Sigmoid colon (tissue), 7 donors: ENCODE measurements around the gene NOP56. TPM values are rescaled to one million over a fixed set of nuclear protein-coding genes. Genes with fewer than 3 reads are reported as not detected.

Experiments
- DNase-seq: peaks from one replicate; pipeline ENCODE4 v3.0.0-alpha.2; 2019
- H3K27ac ChIP-seq, 4 donors: fragments of 200-600 bp; sonication (generic); one replicate each; pipeline ENCODE4 v1.5.1; 2016 to 2019; ENCODE audit warnings: mild to moderate bottlenecking in 1 of 4
- H3K27me3 ChIP-seq, 3 donors: fragments of 200-600 bp; sonication (generic); one replicate each; pipeline ENCODE4 v1.5.1; 2019; ENCODE audit warnings: mild to moderate bottlenecking in 1 of 3
- H3K36me3 ChIP-seq, 4 donors: fragments of 200-600 bp; sonication (generic); one replicate each; pipeline ENCODE4 v1.5.1; 2016 to 2019
- H3K4me1 ChIP-seq, 4 donors: fragments of 200-600 bp; sonication (generic); one replicate each; pipeline ENCODE4 v1.5.1; 2017 to 2019
- H3K4me3 ChIP-seq, 4 donors: fragments of 200-600 bp; sonication (generic); one replicate each; pipeline ENCODE4 v1.5.1; 2017 to 2019; ENCODE audit warnings: mild to moderate bottlenecking in 2 of 4, moderate library complexity in 1 of 4
- H3K9me3 ChIP-seq, 4 donors: fragments of 200-600 bp in 3 of 4; sonication (generic) in 3 of 4; one replicate each; pipeline versions ENCODE4 v1.5.1 to v1.6.1; 2013 to 2019
- CTCF ChIP-seq, 4 experiments: fragments of 450-650 bp in 3 of 4; fragments of 200-600 bp in 1 of 4; IDR thresholded peaks; one replicate each; pipeline ENCODE4 v1.5.1; 2016 to 2019; ENCODE audit warnings: antibody characterized with exemption in 4 of 4, mild to moderate bottlenecking in 3 of 4, moderate library complexity in 2 of 4
- EP300 ChIP-seq, 4 donors: sonication (generic); formaldehyde crosslinking; IDR thresholded peaks; one replicate each; pipeline ENCODE4 v1.6.1; 2017; ENCODE audit warnings: antibody characterized with exemption in 4 of 4
- POLR2A ChIP-seq, 2 donors: fragments of 450-650 bp; IDR thresholded peaks; one replicate each; pipeline ENCODE4 v1.6.1; 2016; ENCODE audit warnings: antibody characterized with exemption in 2 of 2, mild to moderate bottlenecking in 2 of 2, moderate library complexity in 2 of 2
- POLR2AphosphoS5 ChIP-seq, 4 donors: sonication (generic); formaldehyde crosslinking; IDR thresholded peaks; one replicate each; pipeline ENCODE4 v1.6.1; 2017; ENCODE audit warnings: antibody characterized with exemption in 4 of 4
- WGBS, 2 donors: extraction: QIAGEN DNeasy Blood & Tissue Kit; methylation state at CpG; one replicate each; pipeline ENCODE4 v1.1.7; 2013; 5-methylcytosine and 5-hydroxymethylcytosine counted together
- intact Hi-C: fragments of 100-400 bp; cut with DNase I; formaldehyde crosslinking; loops from one replicate; pipeline ENCODE4 v1.15.1; 2023
- polyA plus RNA-seq, 3 donors: library from polyadenylated mRNA; stranded (reverse); fragments of 200-250 nt; gene quantifications; one replicate each; pipeline ENCODE4 v1.2.3, GENCODE V29; 2013
- total RNA-seq, 4 donors: library from RNA; depleted of rRNA; stranded (reverse); fragments of >200 nt; gene quantifications; one replicate each; pipeline ENCODE4 v1.1.0, GENCODE V29; 2016
- donor health status: healthy with polysubstance abuse.
- donor health status: Bipolar disorder and iron deficiency.
- donor health status: healthy.

Gene NOP56
- total and polyA plus RNA-seq, 7 donors, result 33.6 to 152 (median 62.7) TPM

DNA sequence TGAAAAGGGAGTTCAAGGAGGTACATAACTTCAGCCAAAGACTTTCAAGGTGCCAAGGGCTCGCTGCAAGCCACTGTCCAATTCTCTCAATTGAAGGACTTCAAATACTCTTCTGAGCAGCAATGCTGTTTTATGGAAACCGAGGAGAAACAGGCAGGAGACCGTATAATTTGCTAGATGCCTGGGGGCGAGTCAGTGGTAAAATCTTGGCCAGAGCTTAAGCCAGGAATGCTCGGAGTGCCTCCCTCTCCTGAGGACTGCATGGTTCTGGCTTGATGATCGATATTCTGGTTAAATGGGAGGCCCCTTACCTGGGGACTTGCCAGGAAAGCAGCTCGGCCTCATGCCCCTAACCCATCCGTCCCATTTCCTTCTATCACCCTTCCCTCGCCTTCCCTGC is 35.8 kb upstream of the NOP56 start:
- no peaks in the 10 kb centered on the region for H3K4me1 ChIP-seq
- no peak for DNase-seq
- H3K27ac ChIP-seq, result no peak overlapping the region
- H3K4me3 ChIP-seq, result no peak overlapping the region
- 79 to 82% methylated on average over 9 of the region's 9 CpGs for WGBS, 2 donors
- intact Hi-C loops, result no loop called here
- H3K9me3 ChIP-seq, result no peaks in the 10 kb centered on the region
- H3K36me3 ChIP-seq, result no peaks in the 10 kb centered on the region
- TF ChIP-seq EP300 (IDR thresholded peaks at IDR 0.05) (no peak), POLR2A (IDR thresholded peaks at IDR 0.05) (no peak), CTCF (IDR thresholded peaks at IDR 0.05) (no peak), POLR2AphosphoS5 (IDR thresholded peaks at IDR 0.05) (no peak)
- no peaks in the 10 kb centered on the region for H3K27me3 ChIP-seq

- intact Hi-C loops, result no loop called here
- WGBS, 2 donors, result 82 to 93% methylated on average over 16 of the region's 16 CpGs
Observed at GRCh38 chr20:2617099-2617714, 35.2 kb upstream of the NOP56 start.

DNA sequence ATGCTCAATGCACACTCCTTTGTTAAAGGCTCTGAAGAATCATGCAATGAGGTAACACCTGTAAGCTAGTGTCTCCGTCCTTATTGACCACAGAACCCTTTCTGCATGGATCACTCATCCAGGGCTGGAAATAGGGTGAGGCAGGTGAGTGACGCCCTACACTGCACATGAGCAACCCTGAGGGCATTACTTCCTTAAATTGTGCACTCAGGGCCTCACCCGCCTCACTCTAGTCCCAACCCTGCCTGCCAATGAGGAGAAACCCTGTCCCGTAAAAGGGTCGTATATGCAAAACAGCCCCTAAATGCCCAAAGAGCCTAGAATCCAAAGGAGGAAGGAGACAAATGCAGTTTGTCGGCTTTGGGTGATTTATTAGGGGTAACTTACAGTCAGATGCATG is 33.6 kb upstream of the NOP56 start:
- 56 to 71% methylated on average over 6 of the region's 6 CpGs for WGBS, 2 donors

More at GRCh38 chr20:2617099-2617714, 35.2 kb upstream of the NOP56 start:
- H3K9me3 ChIP-seq, result no peaks in the 10 kb centered on the region
- TF ChIP-seq POLR2A (IDR thresholded peaks at IDR 0.05), result no peak
- TF ChIP-seq CTCF (IDR thresholded peaks at IDR 0.05), result no peak
- no peak for TF ChIP-seq EP300 (IDR thresholded peaks at IDR 0.05)
- no peak for TF ChIP-seq POLR2AphosphoS5 (IDR thresholded peaks at IDR 0.05)
- H3K27ac ChIP-seq, result no peak overlapping the region
- no peaks in the 10 kb centered on the region for H3K27me3 ChIP-seq
- no peak overlapping the region for H3K4me3 ChIP-seq
- H3K4me1 ChIP-seq, result no peaks in the 10 kb centered on the region
- DNase-seq, result no peak
- H3K36me3 ChIP-seq, result no peaks in the 10 kb centered on the region

DNA sequence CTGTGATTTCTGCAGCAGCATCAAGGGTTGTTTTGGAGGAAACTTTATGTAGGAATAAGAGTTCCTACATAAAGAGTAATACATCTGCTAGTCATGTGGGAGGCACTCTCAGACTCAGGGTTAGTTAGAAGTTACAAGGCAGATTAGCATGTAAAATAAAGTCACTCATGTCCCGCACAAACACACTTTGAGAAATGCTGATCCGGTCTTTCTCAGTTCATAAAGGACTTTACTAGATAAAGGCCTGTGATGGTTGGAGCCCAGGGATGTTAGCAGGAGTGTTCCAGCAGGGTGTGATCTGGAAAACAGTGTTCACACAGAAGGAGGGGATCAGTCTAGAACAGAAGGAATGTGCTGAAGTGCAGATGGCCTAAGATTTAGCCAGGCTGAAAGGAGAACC is 33.1 kb upstream of the NOP56 start:
- H3K9me3 ChIP-seq, result no peaks in the 10 kb centered on the region
- no peak for TF ChIP-seq POLR2AphosphoS5 (IDR thresholded peaks at IDR 0.05)
- TF ChIP-seq CTCF (IDR thresholded peaks at IDR 0.05), result no peak
- no peak for TF ChIP-seq EP300 (IDR thresholded peaks at IDR 0.05)
- no peak for TF ChIP-seq POLR2A (IDR thresholded peaks at IDR 0.05)
- intact Hi-C loops, result no loop called here
- H3K4me3 ChIP-seq, result no peak overlapping the region
- 66 to 68% methylated on average over 2 of the region's 2 CpGs for WGBS, 2 donors
- no peak for DNase-seq
- H3K4me1 ChIP-seq, result no peaks in the 10 kb centered on the region
- H3K27ac ChIP-seq, result no peak overlapping the region
- H3K36me3 ChIP-seq, result no peaks in the 10 kb centered on the region
- H3K27me3 ChIP-seq, result no peaks in the 10 kb centered on the region

More for the DNA sequence above, 33.6 kb upstream of the NOP56 start:
- Histone ChIP-seq H3K4me3 (no peak overlapping the region), H3K27ac (no peak overlapping the region), H3K36me3 (no peaks in the 10 kb centered on the region), H3K9me3 (no peaks in the 10 kb centered on the region), H3K4me1 (no peaks in the 10 kb centered on the region), H3K27me3 (no peaks in the 10 kb centered on the region)
- intact Hi-C loops, result no loop called here
- no peak for DNase-seq
- TF ChIP-seq POLR2AphosphoS5 (IDR thresholded peaks at IDR 0.05), result no peak
- TF ChIP-seq CTCF (IDR thresholded peaks at IDR 0.05), result no peak
- no peak for TF ChIP-seq POLR2A (IDR thresholded peaks at IDR 0.05)
- TF ChIP-seq EP300 (IDR thresholded peaks at IDR 0.05), result no peak
